C4-2B (cell line): ENCODE measurements around the gene FERMT3.
A peak's percentile ranks its signal among the peaks of the same experiment; 100 is the strongest.

Source experiments
- H3K27ac ChIP-seq: fragments of 450-650 bp; 2 replicates; pipeline ENCODE4 v1.5.1; 2017
- CTCF ChIP-seq: fragments of 450-650 bp; conservative IDR thresholded peaks from 2 replicates; pipeline ENCODE4 v1.5.1; 2017; ENCODE audit warnings: mild to moderate bottlenecking
- ZFX ChIP-seq: fragments of 450-650 bp; IDR thresholded peaks from 2 replicates; pipeline ENCODE4 v1.6.1; 2017

Gene FERMT3

GRCh38 chr11:64222651-64223000 is 16.1 kb downstream of the FERMT3 start:
- TF ChIP-seq ZFX, result no peak
- TF ChIP-seq CTCF, result no peak
- H3K27ac ChIP-seq, result no peak overlapping the region

DNA sequence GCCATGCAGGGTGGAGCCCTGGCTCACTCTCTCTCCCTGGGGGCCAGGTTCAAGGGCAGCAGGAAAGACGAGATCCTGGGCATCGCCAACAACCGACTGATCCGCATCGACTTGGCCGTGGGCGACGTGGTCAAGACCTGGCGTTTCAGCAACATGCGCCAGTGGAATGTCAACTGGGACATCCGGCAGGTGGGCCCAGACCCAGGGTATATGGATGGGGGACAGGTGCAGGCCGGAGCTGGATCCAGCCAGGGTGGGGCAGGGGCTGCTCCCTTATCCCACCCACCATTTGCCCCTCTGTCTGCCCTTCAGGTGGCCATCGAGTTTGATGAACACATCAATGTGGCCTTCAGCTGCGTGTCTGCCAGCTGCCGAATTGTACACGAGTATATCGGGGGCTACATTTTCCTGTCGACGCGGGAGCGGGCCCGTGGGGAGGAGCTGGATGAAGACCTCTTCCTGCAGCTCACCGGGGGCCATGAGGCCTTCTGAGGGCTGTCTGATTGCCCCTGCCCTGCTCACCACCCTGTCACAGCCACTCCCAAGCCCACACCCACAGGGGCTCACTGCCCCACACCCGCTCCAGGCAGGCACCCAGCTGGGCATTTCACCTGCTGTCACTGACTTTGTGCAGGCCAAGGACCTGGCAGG is 16.6 kb downstream of the FERMT3 start:
- H3K27ac ChIP-seq, result no peak overlapping the region
- TF ChIP-seq CTCF (no peak), ZFX (no peak)

- H3K27ac ChIP-seq, result no peak overlapping the region
- TF ChIP-seq CTCF, result no peak
- no peak for TF ChIP-seq ZFX
Observed at GRCh38 chr11:64224151-64224890, 17.8 kb downstream of the FERMT3 start.

DNA sequence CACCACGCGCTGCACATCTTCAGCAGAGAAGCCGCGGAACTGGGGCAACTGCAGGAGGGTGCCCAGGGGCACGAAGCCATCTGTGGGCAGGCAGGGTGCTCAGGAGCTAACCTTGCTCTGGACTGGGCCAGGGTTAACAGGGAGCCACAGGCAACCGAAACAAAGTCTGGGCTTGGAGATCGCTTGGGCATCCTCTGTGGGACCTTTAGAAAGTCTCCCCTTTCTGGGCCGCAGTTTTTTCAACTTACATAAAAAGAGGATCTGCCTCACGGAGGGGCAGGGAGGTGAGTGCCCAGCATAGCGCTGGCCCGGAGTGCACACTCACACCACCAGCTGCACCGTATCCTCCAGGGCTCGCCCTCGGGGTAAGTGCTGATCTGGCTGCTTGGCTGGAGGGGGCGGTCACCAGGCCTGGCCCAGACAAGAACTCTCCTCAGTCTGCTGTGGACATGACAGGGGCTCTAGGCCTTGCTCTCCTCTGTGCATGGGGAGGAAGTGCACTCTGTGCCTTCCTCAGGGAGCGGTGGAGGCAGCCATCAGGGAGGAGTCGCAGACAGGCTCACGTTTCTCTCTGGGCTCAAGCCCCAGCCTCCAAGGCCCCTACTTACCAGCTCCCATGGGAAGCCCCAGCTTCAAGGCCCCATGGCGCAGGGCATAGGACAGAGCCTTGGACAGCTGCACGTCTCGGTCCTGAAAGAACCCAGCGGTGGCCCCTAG is 18.5 kb downstream of the FERMT3 start:
- peak overlapping the region; percentile 91 for H3K27ac ChIP-seq
- TF ChIP-seq CTCF (no peak), ZFX (no peak)

- no peak; the same call in 1 of the 2 replicates for TF ChIP-seq CTCF
- H3K27ac ChIP-seq, result peak within 1 kb of the TSS; percentile 91
Observed at GRCh38 chr11:64225608-64226506, 19.3 kb downstream of the FERMT3 start, which contains the start of the genes NUDT22 and TRPT1. NUDT22 (plus strand) TSS chr11:64226274; CDS start chr11:64226653, 379 bp downstream. TRPT1 (minus strand) TSS chr11:64226186; CDS start chr11:64225860, 326 bp downstream.

- peak overlapping the region; percentile 91 for H3K27ac ChIP-seq
- TF ChIP-seq CTCF, result no peak
- TF ChIP-seq ZFX, result peak; percentile 58; the same call in 1 of the 2 replicates
Observed at GRCh38 chr11:64226507-64227051, 20.1 kb downstream of the FERMT3 start.
